MM.1S (cell line): Measurements from ENCODE around the gene L3MBTL3.

Experiments
- EZH2 ChIP-seq: fragments of 300-600 bp; sonication (generic); optimal IDR thresholded peaks from 2 replicates; pipeline ENCODE3; 2017; ENCODE audit warnings: low read depth, mild to moderate bottlenecking, antibody characterized with exemption, low read length, mixed read lengths
- EZH2phosphoT487 ChIP-seq: fragments of 300-600 bp; sonication (generic); IDR thresholded peaks from 2 replicates; pipeline ENCODE4 v1.6.1; 2018; ENCODE audit warnings: antibody characterized with exemption, low read length
- TF ChIP-seq, protein P1 (sequence below): fragments of 300-600 bp; sonication (generic); IDR thresholded peaks from 2 replicates; pipeline ENCODE4 v1.5.1; 2016; ENCODE audit warnings: antibody characterized with exemption, low read length, mixed read lengths

DNA sequence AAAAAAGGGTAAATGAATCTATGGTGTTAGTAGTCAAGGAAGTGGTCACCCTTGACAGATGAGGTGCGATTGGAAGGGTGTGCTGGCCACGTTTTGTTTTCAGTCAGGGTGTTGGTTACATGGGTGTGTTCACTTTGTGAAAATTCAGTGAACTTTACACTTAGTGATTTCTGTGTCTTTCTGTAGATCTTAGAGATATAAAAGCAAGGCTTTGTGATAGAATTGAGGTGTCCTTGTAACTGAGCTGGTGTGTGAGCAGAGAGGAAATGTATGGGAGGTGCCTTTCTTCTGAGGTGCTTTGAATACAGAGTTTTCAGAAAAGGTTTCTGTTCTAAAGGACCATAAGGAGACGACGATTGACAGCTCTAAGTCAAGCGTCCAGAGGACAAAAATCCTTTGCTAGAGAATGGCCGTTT lies 113.9 kb downstream of the L3MBTL3 start:
- TF ChIP-seq, protein P1, sequence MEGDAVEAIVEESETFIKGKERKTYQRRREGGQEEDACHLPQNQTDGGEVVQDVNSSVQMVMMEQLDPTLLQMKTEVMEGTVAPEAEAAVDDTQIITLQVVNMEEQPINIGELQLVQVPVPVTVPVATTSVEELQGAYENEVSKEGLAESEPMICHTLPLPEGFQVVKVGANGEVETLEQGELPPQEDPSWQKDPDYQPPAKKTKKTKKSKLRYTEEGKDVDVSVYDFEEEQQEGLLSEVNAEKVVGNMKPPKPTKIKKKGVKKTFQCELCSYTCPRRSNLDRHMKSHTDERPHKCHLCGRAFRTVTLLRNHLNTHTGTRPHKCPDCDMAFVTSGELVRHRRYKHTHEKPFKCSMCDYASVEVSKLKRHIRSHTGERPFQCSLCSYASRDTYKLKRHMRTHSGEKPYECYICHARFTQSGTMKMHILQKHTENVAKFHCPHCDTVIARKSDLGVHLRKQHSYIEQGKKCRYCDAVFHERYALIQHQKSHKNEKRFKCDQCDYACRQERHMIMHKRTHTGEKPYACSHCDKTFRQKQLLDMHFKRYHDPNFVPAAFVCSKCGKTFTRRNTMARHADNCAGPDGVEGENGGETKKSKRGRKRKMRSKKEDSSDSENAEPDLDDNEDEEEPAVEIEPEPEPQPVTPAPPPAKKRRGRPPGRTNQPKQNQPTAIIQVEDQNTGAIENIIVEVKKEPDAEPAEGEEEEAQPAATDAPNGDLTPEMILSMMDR: no peak
- TF ChIP-seq EZH2 (no peak), EZH2phosphoT487 (no peak)
